RCC 7860 (cell line): ENCODE results near the gene MSI2.
"Not testable (repeated sequence)": the region's sequence is repeated elsewhere in the genome, so short reads cannot be mapped to it uniquely, and the experiment has no call there.

Source experiments
- DNase-seq: peaks from one replicate; pipeline ENCODE4 v3.0.0-alpha.2; 2015; ENCODE audit warnings: low spot score
- FAIRE-seq: peaks from 2 replicates; lab custom pipeline; 2012; peaks lifted over from hg19 to GRCh38; lab: Jason Lieb, UNC

MSI2 gene

GRCh38 chr17:57288773-57289121 is 32.4 kb downstream of the MSI2 start:
- FAIRE-seq: no peak
- DNase-seq: no peak

- no peak for DNase-seq
- no peak for FAIRE-seq
Observed at GRCh38 chr17:57289130-57289529, 32.8 kb downstream of the MSI2 start.

DNA sequence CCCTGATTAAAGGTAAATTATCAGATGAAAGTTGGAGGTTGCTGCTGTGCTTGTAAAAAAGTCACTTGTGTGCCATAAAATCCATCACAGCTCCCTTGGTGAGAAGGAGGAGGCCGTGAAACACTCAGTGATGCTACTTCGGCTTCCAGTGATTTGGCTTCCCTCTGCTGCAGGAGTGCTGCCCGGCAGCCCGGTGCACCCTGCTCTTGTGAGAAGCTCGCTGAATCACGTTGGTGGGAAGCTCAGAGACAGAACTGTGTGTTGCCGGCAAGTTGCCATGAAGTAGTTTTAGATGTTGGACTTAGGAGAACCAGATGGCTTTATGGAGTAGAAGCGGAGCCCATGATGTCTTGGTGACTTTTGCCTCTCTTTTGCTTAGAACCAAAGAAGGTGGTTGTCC is 33.3 kb downstream of the MSI2 start:
- FAIRE-seq (no peak), DNase-seq (no peak)

DNA sequence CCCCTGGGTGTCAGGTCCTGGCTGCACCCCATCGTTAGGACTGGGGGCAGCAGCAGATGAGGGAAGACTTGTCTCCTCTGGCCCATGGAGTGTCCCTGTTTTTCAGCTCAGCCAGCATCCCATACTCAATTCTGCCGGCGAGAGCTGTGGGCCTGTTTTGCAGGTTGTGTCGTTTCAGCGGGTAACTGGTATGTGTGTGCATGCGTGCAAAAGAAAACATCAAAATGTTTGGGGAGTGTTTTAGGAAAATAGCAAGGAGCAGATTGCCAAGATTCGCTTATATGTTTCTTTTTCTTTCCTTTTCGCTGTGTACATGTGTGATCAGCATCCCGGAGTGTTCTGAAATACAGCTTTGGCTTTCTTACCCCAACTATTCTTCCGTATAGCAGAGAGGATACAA is 34.7 kb downstream of the MSI2 start:
- no peak for DNase-seq
- no peak for FAIRE-seq

- DNase-seq (no peak), FAIRE-seq (no peak)
Observed at GRCh38 chr17:57292091-57292490, 35.8 kb downstream of the MSI2 start.

DNA sequence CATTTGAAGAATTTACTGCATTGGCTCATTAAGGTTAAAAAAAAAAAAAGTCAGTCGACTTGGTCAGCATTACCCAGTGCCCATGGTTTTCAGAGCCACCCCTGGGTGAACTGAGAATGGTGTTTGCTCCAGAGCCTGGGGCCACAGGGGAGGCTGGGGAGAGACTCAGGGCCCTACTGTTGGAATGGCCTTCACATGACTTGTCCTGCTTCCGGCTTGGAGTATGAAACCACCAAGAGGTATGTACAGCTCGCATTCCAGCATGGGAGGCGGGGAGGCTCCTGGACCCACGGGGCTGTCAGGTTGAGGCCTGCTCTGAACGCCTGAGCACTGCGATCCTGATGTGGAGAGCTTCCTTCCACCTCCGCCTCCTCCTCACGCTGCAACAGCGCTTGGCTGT is 36.8 kb downstream of the MSI2 start:
- DNase-seq (no peak), FAIRE-seq (no peak)

GRCh38 chr17:57294101-57294500 is 37.8 kb downstream of the MSI2 start:
- no peak for FAIRE-seq
- DNase-seq: no peak

GRCh38 chr17:57294629-57295501 is 38.5 kb downstream of the MSI2 start:
- no peak for FAIRE-seq
- no peak for DNase-seq

DNA sequence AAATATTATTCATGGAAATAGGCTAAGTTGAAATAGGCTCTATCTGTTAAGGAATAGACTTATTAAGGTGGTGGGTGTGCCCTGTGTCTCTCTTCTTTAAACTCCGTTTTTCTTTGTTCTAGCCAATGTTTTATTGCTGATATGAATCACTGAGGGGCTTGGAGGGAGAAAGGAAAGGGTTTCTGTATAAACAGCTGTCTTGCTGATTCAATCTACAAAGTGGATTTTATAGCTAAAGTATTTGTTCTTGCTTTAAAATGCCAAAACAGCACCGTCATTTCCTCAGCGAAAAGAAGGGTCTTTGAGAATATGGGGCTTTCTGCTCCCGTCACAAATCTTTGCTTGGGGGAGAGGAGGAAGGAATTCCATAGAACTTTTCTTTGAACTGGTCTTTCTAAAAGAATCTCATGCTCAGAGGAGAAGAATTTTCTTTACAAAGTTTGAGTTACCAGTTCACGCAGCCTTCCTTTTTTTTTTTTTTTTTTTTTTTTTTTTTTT is 39.3 kb downstream of the MSI2 start:
- FAIRE-seq (no peak), DNase-seq (no peak)

DNA sequence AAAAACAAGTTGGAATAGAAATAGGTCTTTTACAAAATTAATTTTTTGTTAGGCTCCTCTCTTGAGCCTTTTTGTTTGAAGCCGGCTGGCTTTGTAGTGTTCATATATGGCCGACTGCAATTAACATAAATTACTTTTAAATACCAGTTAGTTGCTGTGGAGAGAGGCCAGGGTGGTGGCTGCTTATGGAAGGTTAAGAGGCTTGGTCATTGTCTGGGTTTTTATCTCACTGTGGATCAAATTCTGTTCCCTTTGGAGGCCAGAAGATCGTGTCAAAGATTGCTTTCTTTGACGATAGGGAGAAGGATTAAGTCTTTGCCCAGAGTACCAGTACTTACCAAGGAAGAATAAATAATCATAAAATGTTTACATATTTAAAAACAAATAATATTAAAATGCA is 39.9 kb downstream of the MSI2 start:
- DNase-seq: no peak
- no peak for FAIRE-seq

DNA sequence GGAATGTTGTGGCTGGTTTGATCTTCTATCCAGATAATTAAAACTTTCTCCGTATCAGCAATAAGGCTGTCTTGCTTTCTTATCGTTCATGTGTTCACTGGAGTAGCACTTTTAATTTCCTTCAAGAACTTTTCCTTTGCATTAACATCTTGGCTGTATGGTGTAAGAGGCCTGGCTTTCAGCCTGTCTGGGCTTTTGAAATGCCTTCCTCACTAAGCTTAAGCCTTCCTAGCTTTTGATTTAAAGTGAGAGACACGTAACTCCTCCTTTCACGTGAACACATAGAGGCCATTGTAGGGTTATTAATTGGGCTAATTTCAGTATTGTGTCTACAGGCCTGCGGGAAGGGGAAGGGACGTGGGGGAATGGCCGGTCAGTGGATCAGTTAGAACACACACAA is 42.9 kb downstream of the MSI2 start:
- FAIRE-seq: no peak
- no peak for DNase-seq

GRCh38 chr17:57300592-57300991 is 44.3 kb downstream of the MSI2 start:
- DNase-seq, FAIRE-seq: not testable (repeated sequence)

DNA sequence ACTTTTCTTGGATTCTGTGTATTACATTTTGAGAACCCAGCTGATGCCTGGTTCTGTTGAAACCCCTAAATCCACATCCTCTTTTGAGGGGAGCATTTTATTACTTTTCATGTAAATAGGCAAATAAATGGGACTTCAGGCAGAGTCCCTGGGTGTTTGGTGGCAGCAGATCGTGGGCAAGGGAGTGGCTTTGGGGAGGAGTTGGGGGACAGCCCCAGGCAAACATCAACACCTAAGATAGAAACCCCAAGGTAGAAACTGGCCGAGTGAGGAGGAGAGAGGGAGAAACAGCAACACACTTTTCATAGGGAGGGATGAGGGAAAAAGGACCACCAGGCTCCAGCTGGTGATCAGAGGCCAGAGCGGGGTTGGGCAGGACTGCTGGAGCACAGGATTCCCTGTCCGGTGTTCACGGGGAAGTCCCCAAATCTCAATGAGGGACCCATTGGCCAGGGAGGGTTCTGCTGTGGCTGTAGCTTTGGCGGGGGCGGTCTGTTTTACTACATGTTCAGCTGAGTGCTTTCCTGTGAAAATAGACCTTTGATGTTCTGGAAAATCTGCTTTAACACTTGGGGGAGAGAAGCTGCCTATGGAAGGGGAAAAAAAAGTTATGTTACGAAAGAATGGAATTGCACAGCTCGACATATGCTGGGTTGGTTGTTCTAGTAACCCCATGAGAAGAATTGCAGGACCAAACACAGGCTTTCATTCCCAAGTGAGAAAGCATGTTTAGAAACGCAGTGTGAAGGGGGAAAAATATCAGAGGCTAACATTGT is 46.6 kb downstream of the MSI2 start:
- DNase-seq: no peak
- FAIRE-seq: no peak

DNA sequence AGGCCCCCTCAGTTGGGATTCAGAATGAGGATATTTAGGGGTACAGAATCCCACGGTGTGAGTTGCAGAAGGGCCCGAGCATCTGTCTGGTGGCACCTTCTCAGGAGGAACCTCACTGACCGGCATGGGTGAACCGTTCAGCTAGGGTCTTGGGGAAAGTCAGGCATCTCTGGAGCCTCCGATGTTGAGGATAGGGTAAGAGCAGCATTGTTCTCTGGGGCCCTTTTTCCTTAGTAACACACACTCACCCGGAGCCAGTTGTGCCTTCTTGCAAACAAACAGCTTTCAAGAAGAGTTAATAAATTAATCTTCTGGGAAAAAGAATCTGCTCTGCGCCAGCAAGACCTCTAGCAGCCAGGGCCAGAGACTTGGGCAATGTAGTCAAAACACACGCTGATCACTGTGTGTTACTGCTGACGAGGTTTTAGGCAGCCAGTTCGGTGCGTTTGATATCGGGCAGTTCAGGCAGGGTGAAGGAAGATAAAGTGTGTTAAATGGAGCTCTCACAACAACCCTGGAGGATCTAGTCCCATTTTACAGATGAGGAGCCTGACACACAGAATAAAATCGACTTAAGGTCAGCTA is 48.9 kb downstream of the MSI2 start:
- FAIRE-seq (no peak), DNase-seq (no peak)

- DNase-seq: no peak
- no peak for FAIRE-seq
Observed at GRCh38 chr17:57305908-57306504, 49.7 kb downstream of the MSI2 start.

DNA sequence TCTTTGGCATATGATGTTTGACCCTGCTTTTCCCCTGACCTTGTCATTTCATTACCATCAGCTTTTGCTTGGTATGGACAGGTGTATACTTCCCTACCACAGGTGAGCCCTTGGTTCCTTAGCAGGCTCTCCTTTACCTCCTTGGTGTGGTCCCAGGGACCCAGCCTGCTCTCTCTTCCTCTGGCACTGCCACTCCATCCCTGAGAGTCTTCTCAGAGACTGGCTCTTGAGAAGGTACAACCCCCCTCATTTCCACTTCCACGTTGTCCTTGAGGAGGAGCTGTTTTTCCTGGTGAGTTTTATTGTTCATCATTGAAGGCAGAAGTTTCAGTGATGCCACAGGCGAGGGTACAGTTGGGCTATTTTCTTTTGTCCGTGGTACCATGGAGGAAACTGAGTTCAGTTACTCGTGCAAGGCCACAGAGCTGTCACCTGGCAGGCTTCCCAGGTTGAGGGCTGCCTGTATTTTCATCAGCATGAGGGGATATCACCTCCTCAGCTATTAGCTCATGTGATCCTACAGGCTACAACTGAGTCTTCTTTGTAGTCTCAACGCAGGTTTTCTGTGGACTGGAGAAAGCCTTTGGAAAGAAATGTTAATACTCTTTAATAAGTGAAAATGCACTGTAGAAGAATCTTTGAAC is 52.3 kb downstream of the MSI2 start:
- no peak for FAIRE-seq

GRCh38 chr17:57309479-57309878 is 53.2 kb downstream of the MSI2 start:
- FAIRE-seq (no peak), DNase-seq (no peak)

More for the DNA sequence above, 52.3 kb downstream of the MSI2 start:
- DNase-seq: no peak

DNA sequence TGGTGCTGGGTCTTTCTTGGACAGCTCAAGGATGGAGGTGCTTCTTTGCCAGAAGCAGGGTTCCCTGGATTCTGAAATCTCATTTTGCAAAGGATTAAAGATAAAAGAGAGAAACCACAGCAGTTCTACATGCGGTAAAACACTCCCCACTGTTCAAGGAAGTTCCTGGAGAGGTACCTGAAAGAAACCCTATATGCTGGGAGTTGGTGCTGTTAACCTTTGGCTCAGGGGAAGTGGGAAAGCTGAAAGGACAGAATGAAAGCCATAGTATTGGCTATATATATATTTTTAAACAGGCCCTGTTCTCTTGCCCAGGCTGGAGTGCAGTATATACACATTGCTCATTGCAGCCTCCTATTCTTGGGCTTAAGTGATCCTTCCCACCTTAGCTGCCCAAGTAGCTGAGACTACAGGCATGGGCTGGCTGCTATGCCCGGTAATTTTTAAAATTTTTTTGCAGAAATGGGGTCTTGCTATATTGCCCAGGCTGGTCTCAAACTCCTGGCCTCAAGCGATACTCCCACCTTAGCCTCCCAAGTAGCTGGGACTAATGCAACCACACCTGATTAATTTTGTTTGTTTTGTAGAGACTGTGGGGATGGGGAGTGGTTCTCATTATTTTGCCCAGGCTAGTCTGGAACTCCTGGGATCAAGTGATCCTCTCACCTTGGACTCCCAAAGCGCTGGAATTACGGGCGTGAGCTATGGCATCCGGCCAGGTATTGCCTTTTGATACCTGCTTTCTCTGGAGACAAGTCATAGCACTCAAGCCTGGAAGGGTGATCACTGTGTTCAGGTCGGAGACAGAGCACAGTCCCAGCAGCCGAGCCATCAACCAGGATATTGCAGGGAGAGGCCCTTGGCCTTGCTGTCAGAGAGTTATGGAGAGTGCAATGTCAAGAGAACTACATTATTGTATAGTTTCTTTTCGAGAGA is 55.2 kb downstream of the MSI2 start:
- DNase-seq (no peak), FAIRE-seq (no peak)

DNA sequence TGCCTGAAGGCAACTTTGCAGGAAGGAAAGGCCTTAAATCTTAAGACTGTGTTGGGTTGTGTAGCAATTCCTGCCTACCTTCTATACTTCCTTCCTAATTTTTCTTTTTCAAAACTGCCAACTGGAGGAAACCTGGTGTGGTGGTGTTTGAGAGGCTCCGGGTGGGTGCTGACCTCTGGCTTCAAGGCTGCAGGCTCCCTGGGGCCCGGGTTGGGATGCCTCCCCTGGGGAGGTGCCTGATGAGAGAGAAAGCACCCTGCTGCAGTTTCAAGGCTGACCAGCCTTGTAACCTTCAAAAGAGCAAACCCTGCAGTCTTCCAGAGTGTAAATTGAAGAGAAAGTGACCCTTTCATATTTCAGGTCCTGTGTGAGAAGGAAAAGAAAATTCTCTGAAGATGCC is 55.9 kb downstream of the MSI2 start:
- FAIRE-seq (no peak), DNase-seq (no peak)
